Hematopoietic multipotent progenitor cell treated with erythropoietin and hydrocortisone succinate and interleukin-3 and kit ligand, for 6 days (in vitro differentiated cells): ENCODE results near the gene WDR75.

Experiments
- DNase-seq: peaks from one replicate; pipeline ENCODE4 v3.0.0-alpha.2; 2015

Gene WDR75

GRCh38 chr2:189501487-189501886 is 60.2 kb downstream of the WDR75 start:
- DNase-seq = no peak

- no peak for DNase-seq
Measured at GRCh38 chr2:189502714-189503113, 61.4 kb downstream of the WDR75 start.

GRCh38 chr2:189504238-189504637 is 63.0 kb downstream of the WDR75 start:
- DNase-seq = no peak

- DNase-seq = peak; percentile 42
Measured at GRCh38 chr2:189505492-189505891, 64.2 kb downstream of the WDR75 start.

GRCh38 chr2:189506514-189506976 is 65.3 kb downstream of the WDR75 start:
- DNase-seq = peak; percentile 92

GRCh38 chr2:189511210-189511959 is 70.1 kb downstream of the WDR75 start:
- no peak for DNase-seq

- no peak for DNase-seq
Measured at GRCh38 chr2:189511960-189512319, 70.7 kb downstream of the WDR75 start.

- DNase-seq = no peak
Measured at GRCh38 chr2:189512879-189513278, 71.6 kb downstream of the WDR75 start.

- DNase-seq = no peak
Measured at GRCh38 chr2:189514104-189514503, 72.8 kb downstream of the WDR75 start.

GRCh38 chr2:189515264-189515663 is 74.0 kb downstream of the WDR75 start:
- DNase-seq = no peak

GRCh38 chr2:189516546-189516945 is 75.3 kb downstream of the WDR75 start:
- DNase-seq = peak; percentile 89

GRCh38 chr2:189517847-189518535 is 76.7 kb downstream of the WDR75 start:
- DNase-seq = peak; percentile 31

- no peak for DNase-seq
Measured at GRCh38 chr2:189519631-189520387, 78.5 kb downstream of the WDR75 start.

- DNase-seq = peak; percentile 94
Measured at GRCh38 chr2:189521699-189522434, 80.6 kb downstream of the WDR75 start.

GRCh38 chr2:189522435-189523151 is 81.3 kb downstream of the WDR75 start:
- peak; percentile 33 for DNase-seq

- DNase-seq = no peak
Measured at GRCh38 chr2:189524746-189525145, 83.5 kb downstream of the WDR75 start.
